Measurements from ENCODE around the gene TSHZ3. TPM values are rescaled to one million over a fixed set of nuclear protein-coding genes. Genes with fewer than 3 reads are reported as not detected.

Gene TSHZ3
- total and polyA plus RNA-seq, 2 of the 8 experiments (the other 6 are each of a cell fraction or from before 2014, with no cell fraction given): 3.1 to 12.3 TPM

GRCh38 chr19:31331536-31331935 lies 17.7 kb downstream of the TSHZ3 start:
- DNase-seq (ENCODE audit: low read depth in 1 of 2, low spot score in 2 of 2): no peak
- no peaks in the 10 kb centered on the region for H3K27me3 ChIP-seq (replicated peaks in 1 of 4; ENCODE audit: control insufficient read depth in 3 of 4, extremely low read depth in 1 of 4, insufficient read depth in 3 of 4, low read length in 3 of 4)
- H3K79me2 ChIP-seq (ENCODE audit: control insufficient read depth in 1 of 2, insufficient read depth in 2 of 2, low read length in 2 of 2): peaks cover 0 to 86% of the 10 kb centered on the region in 2 experiments; a peak in 2 of 4 replicates

More at GRCh38 chr19:31331536-31331935, 17.7 kb downstream of the TSHZ3 start:
- no peak overlapping the region; the same call in none of the 2 replicates for H2BK20ac ChIP-seq (ENCODE audit: low read length)
- H3K56ac ChIP-seq (replicated peaks; ENCODE audit: insufficient read length, low read depth, low read length): no peak overlapping the region
- H3K18ac ChIP-seq (ENCODE audit: extremely low read depth, low read length): peak overlapping the region; percentile 61; the same call in 1 of the 2 replicates
- no peak overlapping the region for H2BK120ac ChIP-seq (replicated peaks; ENCODE audit: low read depth, low read length)
- H4K5ac ChIP-seq (ENCODE audit: insufficient read length, low read depth, low read length): no peak overlapping the region
- no peak overlapping the region for H2AFZ ChIP-seq (ENCODE audit: low read length)
- no peak overlapping the region for H3K4me3 ChIP-seq (ENCODE audit: extremely low read depth in 1 of 4, insufficient read depth in 2 of 4, low read depth in 3 of 4, low read length in 4 of 4)
- no peaks in the 10 kb centered on the region for H3K36me3 ChIP-seq (ENCODE audit: control insufficient read depth in 2 of 4, insufficient read depth in 4 of 4, low read length in 3 of 4)
- no peak overlapping the region for H2AK5ac ChIP-seq (ENCODE audit: low read depth, low read length)
- CTCF ChIA-PET (ENCODE audit: partially characterized antibody): interaction anchor here (1.1 to 1.5 kb wide), 3 partner anchors 221 to 531 kb away, joined by 3 to 5 read pairs (median 4); no protein-coding TSS in a partner anchor
- peak overlapping the region; percentile 49 for H4K91ac ChIP-seq (replicated peaks; ENCODE audit: insufficient read length, low read length)
- no peaks in the 10 kb centered on the region for H3K23me2 ChIP-seq (ENCODE audit: low read depth, low read length)
- peaks cover 0 to 15% (median 11%) of the 10 kb centered on the region in 4 experiments; a peak in 6 of 7 replicates for H3K4me1 ChIP-seq (replicated peaks in 1 of 4; ENCODE audit: control insufficient read depth in 3 of 4, insufficient read depth in 4 of 4, low read length in 3 of 4)
- no peak overlapping the region for H3K14ac ChIP-seq (ENCODE audit: insufficient read length)
- POLR2A ChIA-PET (ENCODE audit: partially characterized antibody): no interaction called here
- H3K9ac ChIP-seq (replicated peaks in 1 of 4; ENCODE audit: extremely low read depth in 1 of 4, low read depth in 3 of 4, low read length in 3 of 4): no peak overlapping the region
- no peaks in the 10 kb centered on the region for H4K20me1 ChIP-seq (replicated peaks in 1 of 2; ENCODE audit: control insufficient read depth in 1 of 2, insufficient read depth in 2 of 2, low read length in 2 of 2)
- H3K4ac ChIP-seq (replicated peaks; ENCODE audit: insufficient read length, low read depth, low read length): no peak overlapping the region
- peak overlapping the region; percentile 72 for H4K8ac ChIP-seq (ENCODE audit: extremely low read depth, insufficient read depth, low read length)
- no peak overlapping the region for H3K4me2 ChIP-seq (ENCODE audit: insufficient read depth in 1 of 2, low read depth in 2 of 2, low read length in 2 of 2)
- 0 out of 2 replicates have a peak overlapping the region, but pooled peaks have one; percentile 36 for H2BK5ac ChIP-seq (ENCODE audit: low read depth, low read length)
- TF ChIP-seq JUND (IDR thresholded peaks at IDR 0.05; ENCODE audit: low read length): no peak
- no peak for TF ChIP-seq POLR2AphosphoS5 (IDR thresholded peaks at IDR 0.05; ENCODE audit: low read depth, low read length)
- H3K79me1 ChIP-seq (ENCODE audit: low read depth, low read length): peaks cover 7% of the 10 kb centered on the region; the same call in 1 of the 2 replicates
- no peaks in the 10 kb centered on the region for H3K9me3 ChIP-seq (ENCODE audit: insufficient read depth in 2 of 2, low read depth in 1 of 2, low read length in 1 of 2)
- H2BK12ac ChIP-seq (ENCODE audit: low read depth, low read length): no peak overlapping the region
- H3K23ac ChIP-seq (ENCODE audit: insufficient read length): no peak overlapping the region
- no peak overlapping the region for H3K27ac ChIP-seq (ENCODE audit: low read depth, low read length)
- FAIRE-seq: no peak
- WGBS, 2 experiments (ENCODE audit: extremely low coverage in 1 of 2, insufficient coverage in 1 of 2, insufficient read length in 1 of 2, insufficient replicate concordance in 2 of 2, low coverage in 1 of 2, low lambda C conversion rate in 2 of 2, missing lambda C conversion rate in 1 of 2): 86% methylated on average over 11 of the region's 11 CpGs; no CpG with 5 or more reads in 1 of the 2 experiments
- peak overlapping the region; percentile 66; the same call in 1 of the 2 replicates for H2BK15ac ChIP-seq (ENCODE audit: low read length)
